ENCODE results near the gene IFTAP. TPM values are rescaled to one million over a fixed set of nuclear protein-coding genes. Genes with fewer than 3 reads are reported as not detected.

Gene IFTAP
- total RNA-seq, 1 experiment from 2014 or later, result 13.1 TPM

DNA sequence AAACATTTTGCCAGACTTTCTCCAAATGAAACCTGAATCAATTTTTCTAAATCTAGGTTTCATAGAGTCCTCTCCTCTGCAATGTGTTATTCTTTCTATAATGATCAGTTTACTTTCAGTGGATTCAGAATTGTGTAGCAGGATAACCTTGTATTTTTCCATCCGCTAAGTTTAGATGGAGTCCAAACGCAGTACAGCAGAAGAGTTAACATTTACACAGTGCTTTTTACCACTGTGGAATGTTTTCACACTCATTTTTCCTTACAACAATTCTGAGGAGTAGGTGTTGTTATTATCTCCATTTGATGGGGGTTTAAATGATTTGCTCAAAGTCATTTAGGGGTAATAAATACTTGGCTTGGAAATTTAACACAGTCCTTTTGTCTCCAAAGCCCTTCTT lies 16.9 kb upstream of the IFTAP start:
- Mint-ChIP-seq H3K27ac (ENCODE audit: low read depth, unreplicated experiment) (no peak overlapping the region), H3K4me3 (ENCODE audit: unreplicated experiment) (no peak overlapping the region), H3K27me3 (ENCODE audit: insufficient read depth, unreplicated experiment) (peaks cover 17% of the 10 kb centered on the region), H3K4me1 (ENCODE audit: insufficient read depth, unreplicated experiment) (no peaks in the 10 kb centered on the region), H3K36me3 (ENCODE audit: insufficient read depth, unreplicated experiment) (no peaks in the 10 kb centered on the region), H3K9me3 (ENCODE audit: unreplicated experiment) (peaks cover 7% of the 10 kb centered on the region)
- DNase-seq (ENCODE audit: unreplicated experiment), result no peak
- ChIA-PET CTCF (interaction anchor here (1.4 to 6.1 kb wide), 2 partner anchors 13 to 50 kb away, joined by 3 to 52 read pairs; no protein-coding TSS in a partner anchor), POLR2A (interaction anchor here (1.1 kb wide), 1 partner anchor 30 kb away, joined by 3 read pairs; no protein-coding TSS in a partner anchor)
- no TSS peak for BruUV-seq (replicated peaks)
- TF ChIP-seq, protein P1, sequence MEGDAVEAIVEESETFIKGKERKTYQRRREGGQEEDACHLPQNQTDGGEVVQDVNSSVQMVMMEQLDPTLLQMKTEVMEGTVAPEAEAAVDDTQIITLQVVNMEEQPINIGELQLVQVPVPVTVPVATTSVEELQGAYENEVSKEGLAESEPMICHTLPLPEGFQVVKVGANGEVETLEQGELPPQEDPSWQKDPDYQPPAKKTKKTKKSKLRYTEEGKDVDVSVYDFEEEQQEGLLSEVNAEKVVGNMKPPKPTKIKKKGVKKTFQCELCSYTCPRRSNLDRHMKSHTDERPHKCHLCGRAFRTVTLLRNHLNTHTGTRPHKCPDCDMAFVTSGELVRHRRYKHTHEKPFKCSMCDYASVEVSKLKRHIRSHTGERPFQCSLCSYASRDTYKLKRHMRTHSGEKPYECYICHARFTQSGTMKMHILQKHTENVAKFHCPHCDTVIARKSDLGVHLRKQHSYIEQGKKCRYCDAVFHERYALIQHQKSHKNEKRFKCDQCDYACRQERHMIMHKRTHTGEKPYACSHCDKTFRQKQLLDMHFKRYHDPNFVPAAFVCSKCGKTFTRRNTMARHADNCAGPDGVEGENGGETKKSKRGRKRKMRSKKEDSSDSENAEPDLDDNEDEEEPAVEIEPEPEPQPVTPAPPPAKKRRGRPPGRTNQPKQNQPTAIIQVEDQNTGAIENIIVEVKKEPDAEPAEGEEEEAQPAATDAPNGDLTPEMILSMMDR (IDR thresholded peaks at IDR 0.05; ENCODE audit: unreplicated experiment), result no peak
- intact Hi-C loops (cut with micrococcal nuclease), result no loop called here

DNA sequence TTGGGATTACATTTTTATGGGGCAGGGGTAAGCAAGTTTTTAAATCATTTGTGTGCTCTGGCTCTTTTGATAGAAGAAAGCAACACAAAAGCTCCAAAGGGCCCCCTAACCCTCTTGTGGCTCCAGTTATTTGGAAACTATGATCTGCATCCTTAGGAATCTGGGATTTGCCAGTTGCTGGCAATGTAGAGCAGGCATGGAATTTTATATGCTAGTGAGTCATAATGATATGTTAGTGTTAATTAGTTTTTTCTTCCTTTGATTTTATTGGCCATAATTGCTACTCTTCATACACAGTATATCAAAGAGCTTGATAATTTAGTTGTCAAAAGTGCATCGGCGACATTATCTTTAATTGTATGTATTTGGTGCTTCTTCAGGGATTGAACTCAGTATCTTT lies 16.4 kb upstream of the IFTAP start:
- no TSS peak for BruUV-seq (replicated peaks)
- TF ChIP-seq, protein P1 (IDR thresholded peaks at IDR 0.05; ENCODE audit: unreplicated experiment), result no peak
- ChIA-PET CTCF (interaction anchor here (6.1 kb wide), 1 partner anchor 13 kb away, joined by 52 read pairs; no protein-coding TSS in a partner anchor), POLR2A (no interaction called here)
- Mint-ChIP-seq H3K4me1 (ENCODE audit: insufficient read depth, unreplicated experiment) (no peaks in the 10 kb centered on the region), H3K27me3 (ENCODE audit: insufficient read depth, unreplicated experiment) (peaks cover 12% of the 10 kb centered on the region), H3K36me3 (ENCODE audit: insufficient read depth, unreplicated experiment) (no peaks in the 10 kb centered on the region), H3K9me3 (ENCODE audit: unreplicated experiment) (peaks cover 7% of the 10 kb centered on the region), H3K27ac (ENCODE audit: low read depth, unreplicated experiment) (no peak overlapping the region), H3K4me3 (ENCODE audit: unreplicated experiment) (no peak overlapping the region)
- intact Hi-C loops (cut with micrococcal nuclease), result no loop called here
- no peak for DNase-seq (ENCODE audit: unreplicated experiment)

DNA sequence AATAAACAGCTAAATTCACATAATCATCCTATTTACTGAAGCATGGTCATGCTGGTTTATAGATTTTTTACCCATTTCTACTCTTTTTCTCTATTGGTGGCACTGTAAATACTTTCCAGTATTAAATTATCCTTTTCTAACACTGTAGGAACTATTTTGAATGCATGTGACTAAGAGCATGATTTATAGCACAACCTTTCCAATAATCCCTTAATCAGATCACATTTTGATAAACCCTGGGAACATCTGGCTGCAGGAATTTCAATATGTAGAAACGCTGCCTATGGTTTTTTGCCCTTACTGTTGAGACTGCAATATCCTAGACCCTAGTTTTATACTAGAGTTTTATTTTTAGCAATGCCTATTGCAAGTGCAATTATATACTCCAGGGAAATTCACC lies 15.8 kb upstream of the IFTAP start:
- POLR2A ChIA-PET, result no interaction called here
- DNase-seq (ENCODE audit: unreplicated experiment), result no peak
- no TSS peak for BruUV-seq (replicated peaks)
- Mint-ChIP-seq H3K27me3 (ENCODE audit: insufficient read depth, unreplicated experiment) (peaks cover 18% of the 10 kb centered on the region), H3K27ac (ENCODE audit: low read depth, unreplicated experiment) (no peak overlapping the region), H3K9me3 (ENCODE audit: unreplicated experiment) (peaks cover 7% of the 10 kb centered on the region), H3K4me3 (ENCODE audit: unreplicated experiment) (no peak overlapping the region), H3K4me1 (ENCODE audit: insufficient read depth, unreplicated experiment) (no peaks in the 10 kb centered on the region), H3K36me3 (ENCODE audit: insufficient read depth, unreplicated experiment) (no peaks in the 10 kb centered on the region)
- CTCF ChIA-PET, result no interaction called here
- intact Hi-C loops (cut with micrococcal nuclease), result no loop called here
- TF ChIP-seq, protein P1 (IDR thresholded peaks at IDR 0.05; ENCODE audit: unreplicated experiment), result no peak

DNA sequence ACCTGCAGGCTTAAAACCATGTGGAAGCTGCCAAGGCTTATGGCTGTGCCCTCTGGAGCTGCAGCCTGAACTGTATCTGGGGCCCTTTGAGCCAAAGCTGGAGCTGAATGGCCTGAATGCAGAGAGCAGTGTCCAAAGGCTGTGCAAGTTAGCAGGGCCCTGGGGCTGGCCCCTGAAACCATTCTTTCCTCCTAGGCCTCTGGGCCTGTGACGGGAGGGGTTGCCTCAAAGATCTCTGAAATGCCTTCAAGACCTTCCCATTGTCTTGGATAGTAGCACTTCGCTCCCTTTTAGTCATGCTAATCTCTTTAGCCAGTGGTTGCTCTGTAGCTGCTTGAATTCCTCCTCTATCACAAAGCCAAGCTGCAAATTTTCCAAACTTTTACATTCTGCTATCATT lies 12.8 kb upstream of the IFTAP start:
- no peak for DNase-seq (ENCODE audit: unreplicated experiment)
- TF ChIP-seq, protein P1 (IDR thresholded peaks at IDR 0.05; ENCODE audit: unreplicated experiment), result no peak
- no TSS peak for BruUV-seq (replicated peaks)
- peaks cover 7% of the 10 kb centered on the region for H3K9me3 Mint-ChIP-seq (ENCODE audit: unreplicated experiment)
- no peak overlapping the region for H3K4me3 Mint-ChIP-seq (ENCODE audit: unreplicated experiment)
- intact Hi-C loops (cut with micrococcal nuclease), result no loop called here
- H3K27me3 Mint-ChIP-seq (ENCODE audit: insufficient read depth, unreplicated experiment), result peaks cover 34% of the 10 kb centered on the region
- ChIA-PET CTCF (interaction anchor here (1.0 kb wide), 1 partner anchor 166 kb away, joined by 3 read pairs; no protein-coding TSS in a partner anchor), POLR2A (no interaction called here)
- no peaks in the 10 kb centered on the region for H3K36me3 Mint-ChIP-seq (ENCODE audit: insufficient read depth, unreplicated experiment)
- no peak overlapping the region for H3K27ac Mint-ChIP-seq (ENCODE audit: low read depth, unreplicated experiment)
- H3K4me1 Mint-ChIP-seq (ENCODE audit: insufficient read depth, unreplicated experiment), result no peaks in the 10 kb centered on the region
